Gastroesophageal sphincter (tissue), 3 donors: ENCODE results near the gene MAP3K1.

ENCODE experiments used
- POLR2A ChIP-seq, 2 donors: fragments of 450-650 bp; IDR thresholded peaks; one replicate each; pipeline ENCODE4 v1.6.1; 2017; ENCODE audit warnings: antibody characterized with exemption in 2 of 2, mild to moderate bottlenecking in 2 of 2, moderate library complexity in 1 of 2
- POLR2AphosphoS5 ChIP-seq: sonication (generic); formaldehyde crosslinking; IDR thresholded peaks from one replicate; pipeline ENCODE4 v1.6.1; 2017; ENCODE audit warnings: antibody characterized with exemption
- TF ChIP-seq, protein P1 (sequence below), 4 experiments: fragments of 200-600 bp in 2 of 4; fragments of 450-650 bp in 2 of 4; sonication (generic) in 1 of 4; IDR thresholded peaks; one replicate each; pipeline ENCODE4 v1.5.1; 2017 to 2019; ENCODE audit warnings: antibody characterized with exemption in 4 of 4, mild to moderate bottlenecking in 2 of 4, moderate library complexity in 2 of 4

DNA sequence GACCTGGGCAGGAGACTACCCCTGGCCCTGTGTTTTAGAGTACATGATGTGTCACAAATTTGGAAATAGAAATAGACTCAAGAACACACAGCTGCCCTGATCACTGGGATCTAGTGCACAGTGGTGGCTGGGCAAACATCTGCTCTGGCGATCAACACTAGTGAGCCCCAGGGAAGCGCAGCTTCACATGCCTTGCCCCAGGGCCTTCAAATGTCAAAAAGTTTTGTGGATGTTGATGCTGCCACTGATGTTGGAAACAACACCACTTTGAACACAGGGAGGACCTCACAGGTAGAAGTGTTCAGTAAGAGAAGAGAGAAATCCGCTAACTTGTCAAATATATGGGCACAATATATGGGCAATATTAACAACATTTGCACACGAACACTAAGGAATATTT lies 7.1 kb upstream of the MAP3K1 start:
- no peak for TF ChIP-seq POLR2AphosphoS5
- TF ChIP-seq, protein P1, sequence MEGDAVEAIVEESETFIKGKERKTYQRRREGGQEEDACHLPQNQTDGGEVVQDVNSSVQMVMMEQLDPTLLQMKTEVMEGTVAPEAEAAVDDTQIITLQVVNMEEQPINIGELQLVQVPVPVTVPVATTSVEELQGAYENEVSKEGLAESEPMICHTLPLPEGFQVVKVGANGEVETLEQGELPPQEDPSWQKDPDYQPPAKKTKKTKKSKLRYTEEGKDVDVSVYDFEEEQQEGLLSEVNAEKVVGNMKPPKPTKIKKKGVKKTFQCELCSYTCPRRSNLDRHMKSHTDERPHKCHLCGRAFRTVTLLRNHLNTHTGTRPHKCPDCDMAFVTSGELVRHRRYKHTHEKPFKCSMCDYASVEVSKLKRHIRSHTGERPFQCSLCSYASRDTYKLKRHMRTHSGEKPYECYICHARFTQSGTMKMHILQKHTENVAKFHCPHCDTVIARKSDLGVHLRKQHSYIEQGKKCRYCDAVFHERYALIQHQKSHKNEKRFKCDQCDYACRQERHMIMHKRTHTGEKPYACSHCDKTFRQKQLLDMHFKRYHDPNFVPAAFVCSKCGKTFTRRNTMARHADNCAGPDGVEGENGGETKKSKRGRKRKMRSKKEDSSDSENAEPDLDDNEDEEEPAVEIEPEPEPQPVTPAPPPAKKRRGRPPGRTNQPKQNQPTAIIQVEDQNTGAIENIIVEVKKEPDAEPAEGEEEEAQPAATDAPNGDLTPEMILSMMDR (IDR thresholded peaks at IDR 0.05), result no peak
- TF ChIP-seq POLR2A (IDR thresholded peaks at IDR 0.05), result no peak
